RWPE2 (cell line): ENCODE results near the gene POLDIP2.
A peak's percentile ranks its signal among the peaks of the same experiment; 100 is the strongest.

Experiments used
- ATAC-seq: fragments of 200-7000 bp; cut with Tn5 transposase; 3 replicates; pipeline ENCODE4 v1.9.1; 2021; ENCODE audit warnings: low read depth
- DNase-seq: peaks from one replicate; pipeline ENCODE4 v3.0.0-alpha.2; 2020; ENCODE audit warnings: low spot score
- H3K27ac ChIP-seq: fragments of 450-650 bp; 2 replicates; pipeline ENCODE4 v1.5.1; 2017; ENCODE audit warnings: mild to moderate bottlenecking; ENCODE audit not compliant: poor library complexity, severe bottlenecking
- H3K27me3 ChIP-seq: fragments of 250-450 bp; sonication (Bioruptor Pico); 2 replicates; pipeline ENCODE4 v1.5.1; 2021; ENCODE audit warnings: mild to moderate bottlenecking, moderate library complexity; ENCODE audit not compliant: insufficient read depth, poor library complexity, severe bottlenecking
- H3K36me3 ChIP-seq: fragments of 250-450 bp; sonication (Bioruptor Pico); 2 replicates; pipeline ENCODE4 v1.5.1; 2020; ENCODE audit warnings: low read depth, mild to moderate bottlenecking, moderate library complexity
- H3K4me1 ChIP-seq: fragments of 250-450 bp; sonication (Bioruptor Pico); 2 replicates; pipeline ENCODE4 v1.5.1; 2021; ENCODE audit warnings: mild to moderate bottlenecking, moderate library complexity; ENCODE audit not compliant: insufficient read depth, poor library complexity, severe bottlenecking
- H3K4me3 ChIP-seq: fragments of 250-450 bp; sonication (Bioruptor Pico); 2 replicates; pipeline ENCODE4 v1.5.1; 2021; ENCODE audit warnings: mild to moderate bottlenecking, moderate library complexity; ENCODE audit not compliant: severe bottlenecking
- H3K9me3 ChIP-seq: fragments of 250-450 bp; sonication (Bioruptor Pico); 2 replicates; pipeline ENCODE4 v1.5.1; 2021; ENCODE audit warnings: mild to moderate bottlenecking, moderate library complexity; ENCODE audit not compliant: severe bottlenecking
- CTCF ChIP-seq: fragments of 450-650 bp; IDR thresholded peaks from one replicate; pipeline ENCODE4 v1.5.1; 2017; ENCODE audit warnings: mild to moderate bottlenecking, moderate library complexity; ENCODE audit not compliant: poor library complexity, severe bottlenecking

POLDIP2 gene

GRCh38 chr17:28357061-28357900, at the start of gene POLDIP2:
Gene POLDIP2 (minus strand): TSS chr17:28357527. CDS start chr17:28357448, 79 bp downstream.
- peak; percentile 100 for ATAC-seq
- Histone ChIP-seq H3K36me3 (peaks cover 58% of the 10 kb centered on the region), H3K4me1 (peaks cover 5% of the 10 kb centered on the region), H3K27ac (peak within 1 kb of the TSS; percentile 26), H3K9me3 (no peaks in the 10 kb centered on the region), H3K27me3 (no peaks in the 10 kb centered on the region), H3K4me3 (peak within 1 kb of the TSS; percentile 95)
- TF ChIP-seq CTCF: no peak
- DNase-seq: peak; percentile 94

GRCh38 chr17:28406473-28406814, 49.1 kb upstream of the POLDIP2 start:
- no peaks in the 10 kb centered on the region for H3K9me3 ChIP-seq
- peak overlapping the region; percentile 82 for H3K27ac ChIP-seq
- H3K4me1 ChIP-seq: peaks cover 29% of the 10 kb centered on the region
- ATAC-seq (no peak; the same call in 2 of the 3 replicates), DNase-seq (no peak)
- TF ChIP-seq CTCF: no peak
- H3K27me3 ChIP-seq: no peaks in the 10 kb centered on the region
- peaks cover 36% of the 10 kb centered on the region for H3K36me3 ChIP-seq
- H3K4me3 ChIP-seq: peak overlapping the region; percentile 60

GRCh38 chr17:28405632-28406472, 48.5 kb upstream of the POLDIP2 start, which contains the start of gene SLC46A1:
Gene SLC46A1 (minus strand): TSS chr17:28406212. CDS start chr17:28406114, 98 bp downstream.
- no peaks in the 10 kb centered on the region for H3K27me3 ChIP-seq
- DNase-seq (peak; percentile 72), ATAC-seq (peak; percentile 43)
- TF ChIP-seq CTCF: no peak
- H3K4me1 ChIP-seq: peaks cover 29% of the 10 kb centered on the region
- H3K36me3 ChIP-seq: peaks cover 42% of the 10 kb centered on the region
- H3K27ac ChIP-seq: peak within 1 kb of the TSS; percentile 82
- H3K4me3 ChIP-seq: peak within 1 kb of the TSS; percentile 60
- no peaks in the 10 kb centered on the region for H3K9me3 ChIP-seq

- Histone ChIP-seq H3K36me3 (peaks cover 51% of the 10 kb centered on the region), H3K4me1 (peaks cover 29% of the 10 kb centered on the region), H3K4me3 (peak overlapping the region; percentile 60), H3K27me3 (no peaks in the 10 kb centered on the region), H3K9me3 (no peaks in the 10 kb centered on the region), H3K27ac (peak overlapping the region; percentile 82)
- no peak for ATAC-seq
- DNase-seq: no peak
- no peak for TF ChIP-seq CTCF
Observed at GRCh38 chr17:28404812-28405570, 47.7 kb upstream of the POLDIP2 start.
